HCT116 (cell line): ENCODE measurements around the gene GPC5. TPM values are rescaled to one million over a fixed set of nuclear protein-coding genes. Genes with fewer than 3 reads are reported as not detected.

Source experiments
- ATAC-seq: fragments of 200-7000 bp; cut with Tn5 transposase; 2 replicates; pipeline ENCODE4 v1.9.1; 2020; ENCODE audit warnings: mild to moderate bottlenecking, moderate library complexity
- BruUV-seq: library from RNA; stranded (reverse); fragments of 400-500 nt; replicated peaks from 2 replicates; lab custom pipeline; 2021; lab: Mats Ljungman, UMichigan
- CTCF ChIA-PET: fragments of 300-600 bp; sonication (Branson Sonifier 250); formaldehyde crosslinking; loops from one replicate; lab custom pipeline; 2021; ENCODE audit warnings: antibody characterized with exemption; lab: Charles Lee
- POLR2A ChIA-PET: fragments of 300-600, 350-600 bp; sonication (Branson Sonifier 250); formaldehyde crosslinking; loops from one replicate; lab custom pipeline; 2021; ENCODE audit warnings: antibody characterized with exemption; lab: Charles Lee
- RAD21 ChIA-PET, 2 experiments: fragments of 300-600 bp; sonication (Branson Sonifier 250); formaldehyde crosslinking; loops; one replicate each; lab custom pipeline; 2023; ENCODE audit warnings: low total read pairs in 2 of 2; ENCODE audit not compliant: uncharacterized antibody in 2 of 2, unreplicated experiment in 2 of 2, low non-redundant PET in 1 of 2; lab: Charles Lee
- DNase-seq: peaks from one replicate; pipeline ENCODE4 v3.0.0-alpha.2; 2010; ENCODE audit warnings: low read depth, low spot score
- H2AFZ ChIP-seq: fragments of 200-600 bp; shearing (Covaris generic), sonication (generic); 2 replicates; pipeline ENCODE4 v1.6.1; 2017; ENCODE audit warnings: low read depth, mixed run types, mixed read lengths, antibody characterized with exemption, low read length; ENCODE audit not compliant: poor library complexity, severe bottlenecking
- H3K27ac ChIP-seq: 2 replicates; pipeline ENCODE4 v1.5.1; 2012; ENCODE audit warnings: low read depth, low read length
- H3K27me3 ChIP-seq: fragments of 200-600 bp; sonication (generic); 2 replicates; pipeline ENCODE4 v1.6.1; 2016; ENCODE audit warnings: mixed run types, low read length, mixed read lengths; ENCODE audit not compliant: insufficient read depth
- H3K36me3 ChIP-seq, 2 experiments: fragments of 200-500 bp in 1 of 2; fragments of 200-600 bp in 1 of 2; sonication (Bioruptor generic) in 1 of 2; sonication (generic) in 1 of 2; 2 replicates each; pipeline versions ENCODE4 v1.5.1 to v1.6.1; 2014 to 2016; ENCODE audit warnings: low read length in 2 of 2, inconsistent platforms in 1 of 2, mixed read lengths in 1 of 2, mixed run types in 1 of 2; ENCODE audit not compliant: insufficient read depth in 2 of 2, control insufficient read depth in 1 of 2
- H3K4me1 ChIP-seq, 2 experiments: fragments of 200-600 bp in 1 of 2; sonication (generic) in 1 of 2; 2 replicates each; pipeline versions ENCODE4 v1.5.1 to v1.6.1; 2012 to 2017; ENCODE audit warnings: low read length in 2 of 2, inconsistent platforms in 1 of 2, mild to moderate bottlenecking in 1 of 2, mixed read lengths in 1 of 2, mixed run types in 1 of 2, moderate library complexity in 1 of 2; ENCODE audit not compliant: insufficient read depth in 2 of 2, control insufficient read depth in 1 of 2
- H3K4me2 ChIP-seq: fragments of 200-600 bp; sonication (generic); 2 replicates; pipeline ENCODE4 v1.6.1; 2017; ENCODE audit warnings: mixed run types, low read length, mixed read lengths
- H3K4me3 ChIP-seq, 2 experiments: fragments of 200-600 bp in 1 of 2; sonication (generic) in 1 of 2; replicated peaks in 1 of 2; 2 replicates each; pipeline ENCODE4 v1.5.1; 2011 to 2016; ENCODE audit warnings: low read length in 2 of 2, control low read depth in 1 of 2, low read depth in 1 of 2, mild to moderate bottlenecking in 1 of 2, mixed read lengths in 1 of 2, mixed run types in 1 of 2
- H3K79me2 ChIP-seq: fragments of 200-600 bp; sonication (generic); 2 replicates; pipeline ENCODE4 v1.6.1; 2017; ENCODE audit warnings: mild to moderate bottlenecking, mixed run types, low read length, moderate library complexity, mixed read lengths; ENCODE audit not compliant: insufficient read depth
- H3K9ac ChIP-seq: fragments of 200-600 bp; sonication (generic); 2 replicates; pipeline ENCODE4 v1.6.1; 2016; ENCODE audit warnings: low read length, mixed read lengths
- H3K9me2 ChIP-seq: fragments of 200-600 bp; sonication (generic), shearing (Covaris generic); 2 replicates; pipeline ENCODE4 v1.6.1; 2017; ENCODE audit warnings: mixed run types, mild to moderate bottlenecking, moderate library complexity; ENCODE audit not compliant: insufficient read depth
- H3K9me3 ChIP-seq, 2 experiments: fragments of 200-500 bp in 1 of 2; fragments of 200-600 bp in 1 of 2; sonication (Bioruptor generic) in 1 of 2; sonication (generic) in 1 of 2; 2 replicates each; pipeline ENCODE4 v1.6.1; 2014 to 2017; ENCODE audit warnings: low read length in 2 of 2, mixed read lengths in 2 of 2, inconsistent platforms in 1 of 2, low read depth in 1 of 2, mild to moderate bottlenecking in 1 of 2, mixed run types in 1 of 2, moderate library complexity in 1 of 2; ENCODE audit not compliant: control insufficient read depth in 1 of 2, insufficient read depth in 1 of 2
- H4K20me1 ChIP-seq: fragments of 200-600 bp; sonication (generic), shearing (Covaris generic); 2 replicates; pipeline ENCODE4 v1.6.1; 2017; ENCODE audit warnings: mixed run types, mild to moderate bottlenecking, moderate library complexity; ENCODE audit not compliant: insufficient read depth
- CEBPB ChIP-seq: IDR thresholded peaks from 2 replicates; pipeline ENCODE4 v1.6.1; 2012; ENCODE audit warnings: low read depth
- EGR1 ChIP-seq: IDR thresholded peaks from 2 replicates; pipeline ENCODE4 v1.6.1; 2012; ENCODE audit warnings: low read depth
- ELF1 ChIP-seq: IDR thresholded peaks from 2 replicates; pipeline ENCODE4 v1.6.1; 2012; ENCODE audit warnings: low read depth, borderline replicate concordance
- MAX ChIP-seq: IDR thresholded peaks from 2 replicates; pipeline ENCODE4 v1.6.1; 2012
- POLR2A ChIP-seq: IDR thresholded peaks from 2 replicates; pipeline ENCODE4 v1.7.0; 2011; ENCODE audit warnings: borderline replicate concordance; ENCODE audit not compliant: insufficient read depth, insufficient read length; ENCODE audit errors: extremely low read depth
- RAD21 ChIP-seq: IDR thresholded peaks from 2 replicates; pipeline ENCODE4 v1.6.1; 2012; ENCODE audit warnings: low read depth, mild to moderate bottlenecking
- SRF ChIP-seq: IDR thresholded peaks from 2 replicates; pipeline ENCODE4 v1.6.1; 2012; ENCODE audit warnings: low read depth
- TCF7L2 ChIP-seq: IDR thresholded peaks from 2 replicates; pipeline ENCODE4 v1.7.0; 2011; ENCODE audit warnings: borderline replicate concordance, inconsistent platforms; ENCODE audit not compliant: insufficient read depth, insufficient read length; ENCODE audit errors: extremely low read depth
- ZBTB33 ChIP-seq: IDR thresholded peaks from 2 replicates; pipeline ENCODE4 v1.6.1; 2011; ENCODE audit warnings: mild to moderate bottlenecking, low read length, moderate library complexity; ENCODE audit not compliant: insufficient replicate concordance; ENCODE audit errors: extremely low read depth
- ZFX ChIP-seq: fragments of 450-650 bp; IDR thresholded peaks from 2 replicates; pipeline ENCODE4 v1.6.1; 2017
- ZNF274 ChIP-seq: fragments of 200-500 bp; sonication (Bioruptor generic); IDR thresholded peaks from 2 replicates; pipeline ENCODE4 v1.6.1; 2014; ENCODE audit warnings: mild to moderate bottlenecking, low read depth, low read length, inconsistent platforms
- intact Hi-C: fragments of 100-400 bp; cut with micrococcal nuclease; formaldehyde crosslinking; loops from 2 replicates; pipeline ENCODE4 v1.10.0; 2022
- total RNA-seq: library from RNA; stranded (reverse); gene quantifications from one replicate; pipeline ENCODE4 v1.2.1, GENCODE V29; 2021; ENCODE audit not compliant: unreplicated experiment

Gene GPC5
- total RNA-seq, 1 experiment from 2014 or later = not detected

GRCh38 chr13:92354583-92354982 is 956.2 kb downstream of the GPC5 start:
- POLR2A ChIA-PET = no interaction called here
- intact Hi-C loops = no loop called here
- Histone ChIP-seq H4K20me1 (no peaks in the 10 kb centered on the region; the same call in 1 of the 2 replicates), H3K27me3 (no peaks in the 10 kb centered on the region), H3K4me3 (no peak overlapping the region), H3K36me3 (no peaks in the 10 kb centered on the region), H3K9me3 (peaks cover 12 to 14% of the 10 kb centered on the region in 2 experiments; a peak in 2 of 4 replicates), H3K79me2 (no peaks in the 10 kb centered on the region), H3K9me2 (no peaks in the 10 kb centered on the region), H2AFZ (no peak overlapping the region), H3K9ac (no peak overlapping the region), H3K4me1 (no peaks in the 10 kb centered on the region), H3K4me2 (no peak overlapping the region), H3K27ac (no peak overlapping the region)
- no TSS peak for BruUV-seq
- ATAC-seq = no peak
- CTCF ChIA-PET = interaction anchor here (0.9 kb wide), 1 partner anchor 167 kb away, joined by 3 read pairs; no protein-coding TSS in a partner anchor
- RAD21 ChIA-PET = no interaction called here
- TF ChIP-seq POLR2A = no peak
- no peak for TF ChIP-seq RAD21
- TF ChIP-seq ZBTB33 = no peak
- no peak for TF ChIP-seq CEBPB
- no peak for DNase-seq

- no peak overlapping the region for H3K27ac ChIP-seq
- ATAC-seq (no peak), DNase-seq (no peak)
- no peak overlapping the region for H3K4me3 ChIP-seq
- peaks cover 14 to 15% of the 10 kb centered on the region in 2 experiments; a peak in 2 of 4 replicates for H3K9me3 ChIP-seq
- H3K4me2 ChIP-seq = no peak overlapping the region
- H3K36me3 ChIP-seq = no peaks in the 10 kb centered on the region
- no TSS peak for BruUV-seq
- H2AFZ ChIP-seq = no peak overlapping the region
- no peaks in the 10 kb centered on the region; the same call in 1 of the 2 replicates for H4K20me1 ChIP-seq
- no peak overlapping the region for H3K9ac ChIP-seq
- ChIA-PET RAD21 (no interaction called here), POLR2A (no interaction called here), CTCF (interaction anchor here (0.9 kb wide), 1 partner anchor 168 kb away, joined by 3 read pairs; no protein-coding TSS in a partner anchor)
- no peaks in the 10 kb centered on the region for H3K9me2 ChIP-seq
- H3K79me2 ChIP-seq = no peaks in the 10 kb centered on the region
- TF ChIP-seq TCF7L2 = no peak
- no peak for TF ChIP-seq ZNF274
- no peak for TF ChIP-seq ZBTB33
- TF ChIP-seq MAX = no peak
- TF ChIP-seq ZFX = no peak
- TF ChIP-seq EGR1 = no peak
- no peak for TF ChIP-seq ELF1
- TF ChIP-seq SRF = no peak
- TF ChIP-seq, all 23 proteins: peak for 0
- no peaks in the 10 kb centered on the region for H3K4me1 ChIP-seq
- no peaks in the 10 kb centered on the region for H3K27me3 ChIP-seq
- intact Hi-C loops = no loop called here
These were observed 956.8 kb downstream of the GPC5 start for GRCh38 chr13:92355213-92355612.
